ENCODE data around the gene GNAQ.

GNAQ gene

DNA sequence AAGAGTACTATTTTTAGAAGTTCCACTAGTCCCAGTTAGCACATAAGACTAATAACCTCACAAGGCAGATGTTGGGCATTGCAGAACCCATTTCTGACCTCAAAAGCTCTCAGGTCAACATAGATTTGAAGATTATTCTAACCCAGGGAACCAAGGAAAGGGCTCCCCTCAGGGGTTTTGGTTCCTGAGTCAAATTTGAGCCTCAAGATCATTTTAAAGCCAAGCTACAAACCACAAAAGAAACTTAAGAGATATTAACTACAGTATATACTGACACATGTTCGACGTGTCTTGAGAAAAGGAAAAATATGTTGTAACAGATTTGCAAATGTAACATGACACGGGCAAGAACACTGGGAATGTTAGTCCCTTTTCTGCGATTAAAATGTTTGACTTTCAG, 88.6 kb downstream of the GNAQ start:
- no peak for DNase-seq (ENCODE audit: low spot score)

DNA sequence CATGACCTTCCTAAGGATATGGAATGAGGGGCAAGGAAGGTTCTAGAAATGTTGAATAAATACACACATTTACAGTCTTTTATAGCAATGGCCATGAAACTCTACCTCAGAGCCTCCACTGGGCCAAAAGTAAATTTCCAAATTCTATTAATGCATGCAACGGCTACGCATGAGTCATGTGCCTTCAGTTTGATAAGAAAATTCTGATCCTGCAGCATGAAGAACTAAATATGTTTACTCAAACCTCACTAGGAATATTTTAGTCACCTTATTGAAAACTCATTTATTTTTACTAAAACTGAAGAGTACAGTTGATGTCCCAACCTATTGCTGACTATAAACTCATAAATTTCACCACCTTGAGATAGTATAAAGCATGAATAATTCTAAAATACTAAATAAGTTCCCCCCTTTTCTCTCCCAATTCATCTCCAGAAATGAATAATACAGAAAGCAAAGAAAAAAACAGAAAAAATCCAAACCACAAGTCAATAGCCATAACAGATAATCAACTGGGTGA, 92.4 kb downstream of the GNAQ start:
- no peak for DNase-seq (ENCODE audit: low spot score)

DNA sequence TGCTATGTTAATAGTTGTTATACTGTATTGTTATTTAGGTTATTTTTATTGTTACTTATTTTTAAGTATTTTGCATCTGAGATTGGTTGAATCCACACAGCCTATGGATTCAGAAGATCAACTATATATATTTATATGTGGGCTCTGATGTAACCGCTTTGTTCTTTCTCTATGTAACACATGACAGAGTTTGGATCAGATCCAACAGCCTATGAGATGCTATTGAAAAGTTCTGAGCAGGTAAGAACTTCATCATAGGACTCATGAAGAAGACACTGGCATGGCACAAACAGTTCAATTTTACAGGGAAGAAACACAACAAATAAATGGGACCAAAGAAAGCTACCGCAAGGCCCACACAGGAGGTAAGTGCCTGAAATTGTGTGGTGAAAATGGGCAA, 93.4 kb downstream of the GNAQ start:
- no peak for DNase-seq (ENCODE audit: low spot score)

DNA sequence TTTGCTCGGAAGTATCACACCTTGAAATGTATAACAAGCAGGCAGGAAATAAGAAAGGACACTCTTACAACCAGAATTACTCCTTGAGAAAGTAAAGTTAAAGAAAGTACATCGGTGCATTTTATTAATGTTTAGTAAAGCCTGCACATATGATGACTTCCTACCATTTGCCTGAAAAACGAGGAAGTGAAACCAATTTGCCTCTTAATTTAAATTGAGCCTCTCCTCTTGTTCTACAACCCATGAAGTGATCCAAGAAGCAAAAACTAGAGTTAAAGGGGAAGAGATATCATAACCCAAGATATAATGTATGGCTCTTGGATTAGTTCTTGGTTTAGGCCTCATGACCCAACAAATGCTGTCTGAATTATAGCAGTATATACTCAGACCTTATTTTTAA, 95.6 kb downstream of the GNAQ start:
- no peak for DNase-seq (ENCODE audit: low spot score)

DNA sequence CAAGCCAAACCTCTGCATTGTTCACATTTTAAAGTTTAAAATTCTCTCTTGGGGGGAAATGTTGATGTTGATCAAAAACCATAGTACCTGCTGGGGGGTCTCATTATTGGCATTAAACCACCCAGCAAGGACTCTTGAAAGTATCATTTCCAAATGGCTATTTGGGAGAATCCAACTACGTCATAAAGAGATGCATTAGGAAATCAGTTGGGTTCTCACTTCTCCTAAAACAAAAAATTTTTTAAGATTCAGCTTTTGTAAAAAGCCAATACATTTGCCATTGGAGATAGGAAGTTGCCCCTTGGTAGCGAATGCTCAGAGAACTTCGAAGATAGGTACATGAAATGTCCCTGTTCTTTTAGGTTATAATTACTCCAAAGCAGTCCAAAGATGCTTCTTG, 96.4 kb downstream of the GNAQ start:
- DNase-seq (ENCODE audit: low spot score) = no peak

DNA sequence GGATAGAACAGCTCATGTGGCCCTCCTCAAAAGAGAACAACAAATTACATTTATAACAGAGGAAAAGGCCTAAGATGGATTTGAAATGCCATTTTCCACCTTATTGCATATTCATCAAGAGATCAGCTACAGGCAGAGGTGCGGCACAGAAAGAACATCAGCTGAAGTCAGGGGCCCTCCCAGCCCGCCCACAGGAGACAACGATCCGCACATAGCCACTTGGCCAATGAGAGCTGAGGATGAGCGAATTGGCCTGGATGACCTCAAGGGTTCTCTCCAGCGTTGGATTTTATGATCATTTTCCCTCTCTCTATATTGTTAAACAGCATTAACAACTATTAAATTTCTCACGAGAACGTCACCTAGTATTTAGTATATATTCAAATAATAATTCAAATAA, 97.6 kb downstream of the GNAQ start:
- DNase-seq (ENCODE audit: low spot score) = no peak

DNA sequence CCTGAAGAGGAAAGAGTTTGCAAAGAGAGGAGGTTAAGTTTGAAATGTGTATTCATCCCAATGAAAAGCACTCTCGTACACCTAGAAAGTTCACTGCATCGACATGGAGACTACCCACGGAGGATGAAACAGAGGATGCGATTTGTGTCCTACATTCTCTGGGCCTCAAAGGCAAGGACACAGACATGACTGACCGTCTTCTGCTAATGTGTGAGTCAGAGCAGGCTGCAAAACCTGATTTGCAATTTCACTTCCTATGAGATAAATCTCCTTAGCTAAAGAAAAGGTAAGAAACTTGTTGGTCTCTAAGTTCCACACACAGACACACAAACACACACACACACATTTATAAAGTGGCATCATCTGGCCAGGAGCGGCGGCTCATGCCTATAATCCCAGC, 98.6 kb downstream of the GNAQ start:
- no peak for DNase-seq (ENCODE audit: low spot score)

DNA sequence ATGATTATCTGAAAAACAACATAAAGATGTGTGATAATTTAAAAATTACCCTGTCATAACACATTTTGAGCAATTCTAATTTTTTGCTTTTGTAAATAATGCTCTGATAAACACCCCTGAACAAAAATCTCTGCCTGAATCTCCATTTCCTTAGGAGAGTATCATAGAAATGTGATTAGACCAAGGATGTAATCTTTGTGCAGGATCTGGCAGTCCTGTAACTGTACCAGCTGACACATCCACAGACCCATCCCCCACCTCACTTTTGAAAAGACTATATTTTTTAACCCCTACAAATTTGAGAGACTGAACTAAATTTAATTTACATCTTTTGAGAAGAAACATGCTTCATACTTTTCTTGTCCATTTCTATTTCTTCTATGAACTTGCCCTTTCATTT, 101.7 kb downstream of the GNAQ start:
- DNase-seq (ENCODE audit: low spot score) = no peak

DNA sequence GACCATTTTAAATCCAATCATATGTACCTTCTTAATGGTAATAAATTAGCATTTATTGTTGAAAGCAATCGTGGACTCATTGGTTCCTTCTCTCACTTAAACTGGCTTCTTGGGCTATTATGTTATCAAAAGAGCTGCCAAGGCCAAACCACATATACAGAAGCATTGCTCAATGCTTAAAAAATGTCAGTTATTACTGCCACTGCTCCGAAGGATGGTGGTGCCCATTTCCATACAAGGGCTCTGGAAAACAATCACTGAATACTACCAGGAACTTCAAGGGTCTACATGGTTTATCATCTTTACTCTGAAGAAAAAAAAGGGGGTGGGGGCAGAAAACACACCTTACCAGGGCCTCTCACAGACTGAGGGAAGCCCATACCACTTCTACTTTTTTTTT, 104.3 kb downstream of the GNAQ start:
- no peak for DNase-seq (ENCODE audit: low spot score)

DNA sequence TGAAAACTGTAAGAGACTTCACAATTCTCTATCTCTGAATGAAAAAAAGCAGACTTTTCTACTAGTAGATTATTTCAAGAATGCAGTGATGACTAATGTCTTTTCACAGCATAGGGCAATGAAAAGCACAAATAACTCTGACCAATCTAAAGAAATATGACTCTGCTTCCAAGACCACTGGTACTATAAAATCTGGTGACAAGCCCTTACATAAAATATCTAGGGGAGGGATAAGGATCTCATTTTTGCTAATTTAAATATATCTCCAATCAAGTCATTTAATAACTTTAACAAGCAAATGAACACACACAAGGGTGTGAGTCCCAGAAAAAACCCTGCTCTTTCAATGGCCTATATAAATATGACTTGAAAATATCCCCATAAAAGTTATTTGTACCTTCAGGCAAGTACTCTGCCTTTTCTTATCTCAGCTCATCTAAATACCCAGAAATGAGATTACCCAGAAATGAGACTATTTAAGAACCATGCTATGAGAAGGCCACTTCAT, 105.2 kb downstream of the GNAQ start:
- no peak for DNase-seq (ENCODE audit: low spot score)

DNA sequence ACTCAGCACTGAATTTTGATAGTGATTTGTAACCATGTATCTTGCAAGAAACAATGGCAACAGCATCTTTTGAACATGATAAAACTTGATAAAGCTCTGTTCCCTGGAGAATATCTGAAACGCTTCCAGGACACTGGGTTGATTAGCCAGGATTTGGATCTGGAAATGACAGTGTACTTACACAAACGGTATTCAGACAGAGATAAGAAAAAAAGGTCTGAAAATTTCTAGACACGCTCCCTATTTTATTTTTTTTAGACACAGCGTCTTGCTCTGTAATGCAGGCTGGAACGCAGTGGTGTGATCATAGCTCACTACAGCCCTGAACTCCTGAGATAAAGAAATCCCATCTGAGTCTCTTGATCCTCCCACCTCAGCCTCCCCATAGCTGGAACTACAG, 109.0 kb downstream of the GNAQ start:
- no peak for DNase-seq (ENCODE audit: low spot score)

DNA sequence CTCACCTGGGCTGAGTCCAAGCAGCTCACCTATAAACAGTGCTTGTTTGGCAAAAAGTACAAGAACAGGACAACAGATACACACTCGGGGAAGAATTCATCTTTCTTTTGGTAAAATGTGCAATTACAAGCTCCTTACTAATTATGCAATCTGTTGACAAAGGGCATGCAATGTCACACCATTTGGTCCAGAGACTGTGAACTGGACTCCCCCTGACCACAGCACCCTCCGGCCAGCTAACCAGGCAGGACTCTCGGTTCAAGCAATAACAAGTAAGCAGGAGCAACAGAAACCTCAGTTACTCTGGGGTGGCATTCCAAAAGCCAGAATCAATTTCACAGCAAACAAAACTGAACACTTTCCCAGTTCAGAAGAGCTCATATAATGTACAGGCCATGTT, 113.8 kb downstream of the GNAQ start:
- no peak for DNase-seq (ENCODE audit: low spot score)

DNA sequence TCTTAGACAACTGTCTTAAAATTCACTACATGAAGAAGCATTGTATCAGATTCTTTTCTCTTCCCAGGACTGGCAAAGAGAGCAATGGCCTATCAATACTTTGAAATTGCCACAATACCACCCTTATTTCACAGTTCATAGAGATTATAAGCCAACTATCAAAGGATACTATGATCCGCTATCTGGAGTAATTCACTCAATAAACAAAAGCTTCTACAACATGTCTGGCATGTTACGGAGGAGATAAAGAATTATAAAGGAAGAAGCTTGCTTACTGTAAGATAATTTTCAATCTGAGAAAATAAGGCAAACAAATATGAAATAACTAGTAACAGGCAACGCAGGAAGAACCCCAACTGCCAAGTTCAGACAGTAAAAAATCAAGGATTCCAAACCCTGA, 114.8 kb downstream of the GNAQ start:
- no peak for DNase-seq (ENCODE audit: low spot score)

DNA sequence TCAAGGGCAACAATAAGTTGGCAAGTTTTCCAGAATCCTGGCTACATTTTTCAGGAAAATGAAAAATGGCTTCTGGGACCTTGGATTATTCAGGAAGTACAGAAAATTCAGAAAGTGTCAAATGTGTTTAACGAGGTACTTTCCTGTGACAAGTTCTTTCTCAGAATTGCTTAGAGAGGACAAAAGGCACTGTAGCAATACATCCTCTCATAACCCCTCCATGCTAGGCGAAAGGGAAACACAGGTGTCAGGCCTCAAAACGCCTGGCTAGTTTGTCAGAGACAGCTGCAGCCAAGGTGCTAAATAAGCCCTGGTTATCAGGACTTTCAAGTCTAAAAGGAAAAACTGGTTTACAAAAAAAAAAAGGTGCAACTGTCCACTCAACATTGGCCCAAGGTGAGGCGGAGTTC, 115.2 kb downstream of the GNAQ start:
- DNase-seq (ENCODE audit: low spot score) = no peak

DNA sequence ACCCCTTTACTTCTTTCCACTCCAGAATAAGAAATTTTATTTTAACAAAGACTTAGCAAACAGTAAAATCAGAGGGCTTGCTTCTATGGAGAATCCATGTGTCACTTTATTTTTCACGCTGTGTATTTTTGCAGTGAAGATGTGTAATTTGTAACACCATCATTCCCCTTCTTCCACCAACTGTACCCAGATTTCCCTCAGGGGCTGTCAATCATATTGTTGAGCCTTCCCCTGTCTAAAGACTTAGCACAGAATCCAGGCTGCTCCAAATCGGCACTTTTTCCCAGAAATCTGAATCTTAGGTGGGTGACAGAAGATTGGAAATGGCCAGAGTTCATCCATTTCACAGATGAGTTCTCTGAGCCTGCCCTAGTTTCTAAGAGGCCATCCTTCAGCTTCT, 115.9 kb downstream of the GNAQ start:
- no peak for DNase-seq (ENCODE audit: low spot score)

DNA sequence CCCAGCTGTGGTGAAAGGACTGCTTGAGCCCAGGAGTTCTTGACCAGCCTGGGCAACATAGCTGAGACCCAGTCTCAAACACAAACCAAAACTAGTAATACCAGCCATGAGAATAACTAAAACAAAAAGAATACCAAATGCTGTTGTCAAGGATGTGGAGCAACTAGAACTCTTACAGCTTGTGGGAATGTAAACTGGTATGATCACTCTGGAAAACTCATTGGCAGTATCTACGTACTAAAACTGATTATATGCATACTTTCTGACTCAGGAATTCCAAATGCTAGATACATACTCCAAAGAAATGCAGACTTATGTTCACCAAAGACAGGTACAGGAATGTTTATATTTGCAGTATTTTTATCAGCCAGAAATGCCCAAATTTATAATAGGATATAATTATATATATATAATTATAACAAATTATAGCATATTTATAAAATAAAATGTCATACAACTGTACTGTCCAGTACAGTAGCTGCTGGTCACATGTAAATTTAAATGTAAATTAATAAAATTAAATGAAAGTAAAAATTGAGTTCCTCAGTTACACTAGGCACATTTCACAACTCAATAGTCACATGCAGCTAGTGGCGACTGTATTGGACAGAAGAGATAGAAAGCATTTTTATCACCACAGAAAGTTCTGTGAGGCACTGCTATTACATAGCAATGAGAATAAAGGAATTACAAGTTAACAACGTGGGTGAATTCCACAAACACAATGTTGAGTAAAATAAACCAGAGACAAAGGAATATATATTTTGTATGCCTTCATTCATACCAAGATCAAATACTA, 118.5 kb downstream of the GNAQ start:
- DNase-seq (ENCODE audit: low spot score) = no peak

DNA sequence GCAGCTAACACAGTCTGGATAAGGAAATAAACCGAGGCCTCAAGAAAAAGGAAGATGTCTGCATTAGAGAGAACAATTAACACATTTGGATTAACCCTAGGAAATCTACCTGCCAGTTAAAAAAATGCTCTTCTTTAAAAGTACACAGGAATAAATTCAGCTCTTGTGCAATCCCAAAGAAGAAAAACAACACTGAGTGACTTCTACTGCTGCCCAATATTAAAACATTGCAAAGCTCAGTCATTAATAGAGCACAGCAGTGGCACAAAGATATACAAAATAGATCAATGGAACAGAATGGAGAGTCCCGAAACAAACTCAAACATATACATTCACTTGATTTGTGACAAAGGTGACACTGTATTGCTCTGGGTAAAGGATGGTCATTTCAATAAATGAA, 119.7 kb downstream of the GNAQ start:
- no peak for DNase-seq (ENCODE audit: low spot score)

DNA sequence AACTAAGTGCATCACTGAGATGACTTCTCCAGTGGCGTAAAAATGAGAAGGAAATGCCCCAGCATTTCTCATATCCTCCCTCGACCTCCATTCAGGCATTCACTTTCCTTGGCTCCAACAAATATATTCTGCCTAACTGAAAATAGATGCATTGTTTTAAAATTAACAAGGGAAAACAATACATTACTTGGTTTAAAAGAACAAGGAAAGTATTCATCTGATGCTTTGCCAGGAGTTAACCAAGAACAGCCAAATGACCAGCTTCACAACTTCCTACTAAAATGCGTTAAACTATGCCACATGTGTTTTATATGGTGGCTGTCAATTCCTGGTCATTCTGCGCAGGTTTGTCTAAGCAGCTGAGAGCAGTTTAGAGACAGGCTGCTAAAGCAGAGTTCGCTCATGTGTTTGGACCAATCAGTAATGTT, 121.4 kb downstream of the GNAQ start:
- no peak for DNase-seq (ENCODE audit: low spot score)

DNA sequence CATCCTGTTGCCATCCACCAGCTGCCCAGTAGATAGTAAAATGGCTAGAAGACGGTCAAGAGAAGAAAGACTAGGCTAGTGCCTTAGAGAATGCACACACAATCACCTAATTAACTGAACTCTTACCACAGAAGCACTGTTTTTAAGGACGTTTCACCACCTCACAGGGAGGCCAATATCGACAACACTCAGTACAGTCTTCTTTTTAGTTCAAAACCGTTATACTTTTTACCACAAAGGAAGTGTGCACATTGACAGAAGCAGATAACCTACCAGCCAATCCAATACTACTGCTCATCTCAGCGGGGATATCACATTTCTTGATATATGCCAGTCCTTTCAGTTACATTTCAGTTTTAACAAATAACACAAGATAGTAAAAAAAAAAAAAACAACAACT, 122.3 kb downstream of the GNAQ start:
- peak; percentile 33 for DNase-seq (ENCODE audit: low spot score)

DNA sequence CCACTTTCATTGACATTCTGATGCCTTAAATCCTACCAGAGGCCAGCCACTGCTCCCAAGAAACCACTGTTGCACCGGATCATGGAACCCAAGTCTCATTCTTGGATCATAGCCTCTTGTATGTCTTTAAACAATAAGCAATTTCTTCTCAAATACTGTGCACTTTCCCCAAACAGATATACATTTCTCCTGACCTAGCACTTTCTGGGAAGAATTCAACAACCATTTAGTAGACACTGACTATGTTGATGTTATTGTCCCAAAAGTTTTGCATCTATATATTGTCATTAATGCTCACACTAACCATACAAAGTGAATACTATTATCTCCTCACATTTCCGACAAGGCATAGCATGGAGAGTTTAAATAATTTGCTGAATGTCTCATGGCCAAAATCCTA, 123.3 kb downstream of the GNAQ start:
- no peak for DNase-seq (ENCODE audit: low spot score)

DNA sequence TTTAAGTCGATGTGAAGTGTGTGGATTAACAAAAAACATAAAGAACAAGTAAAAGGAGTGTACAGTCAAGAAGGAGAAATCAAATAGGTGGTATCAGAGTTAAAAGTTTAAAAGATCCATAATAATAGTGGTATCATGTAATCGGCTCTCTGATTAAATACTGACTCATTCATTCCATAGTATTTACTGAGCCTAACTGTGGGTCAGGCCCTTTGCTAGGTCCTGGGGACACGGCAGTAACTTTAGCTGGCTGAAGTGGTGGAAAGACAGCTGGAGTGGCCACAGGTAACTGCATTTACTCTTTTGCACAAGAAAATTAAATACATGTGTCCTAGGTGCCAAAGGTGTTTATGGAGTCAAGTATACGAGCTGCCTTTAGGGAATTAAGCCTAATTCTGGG, 124.0 kb downstream of the GNAQ start:
- no peak for DNase-seq (ENCODE audit: low spot score)

DNA sequence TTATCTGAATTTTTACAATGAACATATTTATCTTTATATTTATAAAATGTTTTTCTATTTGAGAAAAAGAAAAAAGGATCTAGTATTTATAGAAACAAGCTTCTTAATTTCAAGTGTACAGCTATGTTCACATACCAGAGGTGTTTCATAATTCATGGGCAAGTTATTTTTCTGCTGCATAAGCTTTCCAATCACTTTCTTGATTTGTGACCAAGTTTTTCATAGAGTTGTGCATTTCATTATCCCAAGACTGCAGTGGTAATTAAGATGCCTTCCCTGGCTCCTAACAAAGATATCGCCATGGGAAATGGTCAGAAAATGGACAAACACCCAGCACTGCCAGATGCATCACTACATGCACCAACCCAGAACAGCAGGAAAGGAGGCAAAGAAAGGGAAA, 124.6 kb downstream of the GNAQ start:
- no peak for DNase-seq (ENCODE audit: low spot score)

DNA sequence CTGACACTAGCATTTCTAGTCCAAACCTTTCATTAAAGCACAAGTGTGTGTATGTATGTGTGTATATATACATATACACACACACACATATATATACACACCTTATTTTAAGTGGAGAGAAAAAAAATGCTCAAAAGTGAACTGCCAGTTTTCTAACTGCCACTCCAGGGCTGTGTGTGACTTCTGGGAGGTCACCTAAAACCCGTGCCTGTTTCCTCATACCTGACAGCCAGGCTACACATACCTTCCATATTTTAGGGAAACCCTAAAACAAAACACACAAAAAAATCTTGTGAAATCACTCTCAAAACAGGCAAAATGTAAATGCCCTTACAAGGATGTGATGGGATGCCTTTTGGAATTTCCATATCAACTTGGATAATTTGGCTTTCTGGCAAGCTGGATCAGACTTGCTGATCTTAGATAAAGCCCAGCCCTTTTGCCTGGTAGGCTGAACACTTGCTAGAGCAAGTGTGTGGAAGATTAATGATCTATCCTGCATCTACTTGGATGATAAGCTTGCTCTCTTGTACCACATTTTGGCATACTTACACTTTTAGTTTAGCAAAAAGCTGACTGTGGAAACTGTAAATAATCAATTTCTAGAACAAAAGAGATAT, 127.8 kb downstream of the GNAQ start:
- DNase-seq (ENCODE audit: low spot score) = no peak

DNA sequence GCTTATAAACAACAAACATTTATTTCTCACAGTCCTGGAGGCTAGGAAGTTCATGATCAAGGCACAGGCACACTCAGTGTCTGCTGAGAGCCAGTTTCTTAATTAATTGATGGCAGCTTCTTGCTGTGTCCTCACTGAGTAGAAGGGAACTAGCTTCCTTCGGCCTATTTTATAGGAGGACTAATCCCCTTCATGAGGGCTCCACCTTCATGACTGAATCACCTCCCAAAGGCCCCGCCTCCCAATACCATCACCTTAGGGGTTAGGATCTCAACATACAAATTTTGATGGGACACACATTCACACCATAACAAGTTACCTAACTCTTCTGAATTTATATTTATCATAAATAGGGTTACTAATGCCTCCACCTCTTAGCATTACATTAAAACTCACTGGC, 129.8 kb downstream of the GNAQ start:
- DNase-seq (ENCODE audit: low spot score) = no peak
